H1 (cell line): Measurements from ENCODE around the gene RPS6KL1. TPM values are rescaled to one million over a fixed set of nuclear protein-coding genes. Genes with fewer than 3 reads are reported as not detected.

Source experiments
- CTCF ChIP-seq, 3 experiments: IDR thresholded peaks; 1 replicate in 2 of 3; 2 replicates in 1 of 3; pipeline versions ENCODE4 v1.5.1 to v1.6.1; 2011; ENCODE audit warnings: low read length in 3 of 3, mild to moderate bottlenecking in 3 of 3, inconsistent platforms in 2 of 3, low read depth in 1 of 3, moderate library complexity in 1 of 3; ENCODE audit not compliant: insufficient read depth in 1 of 3; ENCODE audit errors: control extremely low read depth in 1 of 3
- SIN3A ChIP-seq, 2 experiments: IDR thresholded peaks in 1 of 2; conservative IDR thresholded peaks in 1 of 2; 2 replicates each; pipeline ENCODE4 v1.6.1; 2011 to 2012; ENCODE audit warnings: low read length in 2 of 2, improper control_type of control experiment in 1 of 2, low read depth in 1 of 2, mild to moderate bottlenecking in 1 of 2
- ZNF274 ChIP-seq: IDR thresholded peaks from 2 replicates; pipeline ENCODE4 v1.7.0; 2012; ENCODE audit warnings: low read length, borderline replicate concordance; ENCODE audit errors: extremely low read depth
- polyA plus RNA-seq, 7 experiments: library from polyadenylated mRNA; depleted of rRNA in 3 of 7; stranded (reverse) in 5 of 7; unstranded in 2 of 7; fragments of >200 nt in 5 of 7; fragments of 200-250 nt in 2 of 7; gene quantifications; 1 replicate in 5 of 7; 2 replicates in 1 of 7; 4 replicates in 1 of 7; pipeline versions ENCODE4 v1.2.1 to v1.2.3, GENCODE V29; 2011 to 2013; ENCODE audit warnings: missing spikeins in 2 of 7, mixed read lengths in 2 of 7
- total RNA-seq: library from RNA; stranded (reverse); fragmentation: NEBNext Ultra II Directional; extraction: Animal tissue kit (Norgen Biotek cat#: 25700); gene quantifications from 2 replicates; pipeline ENCODE4 v1.2.1, GENCODE V29; 2021
- TF ChIP-seq, protein P1 (sequence below): IDR thresholded peaks from 2 replicates; pipeline ENCODE4 v1.6.1; 2012; ENCODE audit warnings: low read length, inconsistent platforms

RPS6KL1 gene
- total and polyA plus RNA-seq, 2 of the 8 experiments (the other 6 are each of a cell fraction or from before 2014, with no cell fraction given) = 9.8 to 13.8 TPM

DNA sequence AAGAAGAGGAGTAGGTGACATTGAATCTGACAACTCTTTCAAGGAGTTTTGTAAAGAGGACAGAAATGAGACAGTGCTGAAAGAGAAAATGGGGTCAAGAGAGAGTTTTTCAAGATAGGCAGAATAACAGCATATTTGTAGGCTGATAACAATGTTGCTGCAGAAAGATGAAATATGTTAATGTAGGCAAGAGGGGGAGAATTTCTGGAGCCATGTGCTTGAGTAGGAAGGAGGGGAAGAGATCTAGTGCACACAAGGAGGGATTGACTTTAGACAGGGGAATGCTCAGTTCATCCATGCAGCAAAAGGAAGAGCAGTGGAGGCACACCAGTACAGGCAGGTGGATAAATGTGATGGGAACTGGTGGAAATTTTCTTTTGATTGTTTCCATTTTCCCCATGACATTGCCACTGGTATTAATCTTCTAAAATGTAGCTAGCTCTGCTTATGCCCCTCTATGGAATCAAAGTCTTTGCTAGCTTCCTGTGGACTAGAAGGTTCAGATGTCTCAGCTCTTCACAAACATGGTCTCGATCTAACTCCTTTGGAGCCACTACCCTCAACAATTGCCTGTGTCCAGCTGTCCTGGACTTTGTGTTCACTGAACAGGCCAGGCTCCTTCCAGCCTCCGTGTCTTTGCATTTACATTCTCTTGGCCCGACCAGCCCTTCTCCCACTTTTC is 56.2 kb downstream of the RPS6KL1 start (continued):
- TF ChIP-seq, protein P1, sequence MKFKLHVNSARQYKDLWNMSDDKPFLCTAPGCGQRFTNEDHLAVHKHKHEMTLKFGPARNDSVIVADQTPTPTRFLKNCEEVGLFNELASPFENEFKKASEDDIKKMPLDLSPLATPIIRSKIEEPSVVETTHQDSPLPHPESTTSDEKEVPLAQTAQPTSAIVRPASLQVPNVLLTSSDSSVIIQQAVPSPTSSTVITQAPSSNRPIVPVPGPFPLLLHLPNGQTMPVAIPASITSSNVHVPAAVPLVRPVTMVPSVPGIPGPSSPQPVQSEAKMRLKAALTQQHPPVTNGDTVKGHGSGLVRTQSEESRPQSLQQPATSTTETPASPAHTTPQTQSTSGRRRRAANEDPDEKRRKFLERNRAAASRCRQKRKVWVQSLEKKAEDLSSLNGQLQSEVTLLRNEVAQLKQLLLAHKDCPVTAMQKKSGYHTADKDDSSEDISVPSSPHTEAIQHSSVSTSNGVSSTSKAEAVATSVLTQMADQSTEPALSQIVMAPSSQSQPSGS = no peak
- no peak for TF ChIP-seq ZNF274
- no peak for TF ChIP-seq SIN3A (conservative IDR thresholded peaks at IDR 0.05 in 1 of 2, IDR thresholded peaks at IDR 0.05 in 1 of 2; ENCODE audit: low read depth in 1 of 2, low read length in 2 of 2)
- no peak for TF ChIP-seq CTCF (IDR thresholded peaks at IDR 0.05; ENCODE audit: control extremely low read depth in 1 of 3, insufficient read depth in 1 of 3, low read depth in 1 of 3, low read length in 3 of 3)
- TF ChIP-seq, all 59 proteins: peak for 0
